ENCODE data around the gene KRTAP5-1. TPM values are rescaled to one million over a fixed set of nuclear protein-coding genes. Genes with fewer than 3 reads are reported as not detected.

Gene KRTAP5-1
- polyA plus RNA-seq, 1 donor from 2014 or later, result not detected

DNA sequence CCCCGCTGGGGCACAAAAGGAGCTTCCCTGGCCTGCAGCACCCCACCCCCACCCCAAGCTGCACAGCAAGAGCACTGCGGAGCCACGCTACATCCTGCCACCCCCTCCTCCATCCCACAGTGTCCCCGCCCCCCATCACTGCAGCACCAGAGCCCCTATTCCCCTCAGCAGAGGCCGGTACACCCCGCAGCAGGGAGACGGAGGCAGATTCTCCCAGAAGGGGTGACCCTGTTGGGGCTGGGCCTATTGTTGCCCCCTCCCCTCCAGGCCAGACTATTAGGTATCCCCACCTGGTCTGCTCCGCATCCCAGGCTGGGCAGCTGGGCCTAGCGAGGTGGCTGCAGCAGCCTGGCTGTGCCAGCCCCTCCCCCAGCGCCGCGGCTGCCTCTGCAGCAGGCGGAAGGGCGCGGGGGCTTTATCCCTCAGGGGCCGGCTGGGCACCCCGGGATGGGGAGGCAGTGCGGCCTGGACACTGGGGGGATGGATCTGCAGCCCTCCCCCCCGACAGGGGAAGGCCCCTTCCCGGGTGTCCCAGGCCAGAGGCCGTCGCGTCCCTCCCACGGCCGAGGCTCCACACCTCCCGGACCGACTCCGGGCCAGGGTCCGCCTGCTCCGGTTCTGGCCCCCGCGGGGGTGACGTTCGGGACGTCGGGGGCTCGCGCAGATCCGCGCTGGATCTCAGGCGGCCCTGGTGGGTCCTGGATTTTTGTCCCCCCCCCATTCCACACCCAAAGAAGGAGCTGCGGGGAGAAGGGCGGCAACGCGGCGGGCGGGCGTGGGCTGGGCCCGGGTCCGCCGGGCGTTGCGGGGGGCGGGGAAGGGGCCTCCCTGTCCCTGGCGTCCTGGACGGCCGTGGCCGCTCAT is 14.0 kb downstream of the KRTAP5-1 start:
- Mint-ChIP-seq H3K4me1 (peaks cover 0 to 8% (median 3%) of the 10 kb centered on the region in 3 donors), H3K27me3 (peaks cover 10% of the 10 kb centered on the region), H3K36me3 (peaks cover 1% of the 10 kb centered on the region), H3K27ac (peak overlapping the region in 2 of 3 donors; percentile 73 to 88), H3K4me3 (peak overlapping the region; percentile 41 to 81 (median 73)), H3K9me3 (no peaks in the 10 kb centered on the region)

DNA sequence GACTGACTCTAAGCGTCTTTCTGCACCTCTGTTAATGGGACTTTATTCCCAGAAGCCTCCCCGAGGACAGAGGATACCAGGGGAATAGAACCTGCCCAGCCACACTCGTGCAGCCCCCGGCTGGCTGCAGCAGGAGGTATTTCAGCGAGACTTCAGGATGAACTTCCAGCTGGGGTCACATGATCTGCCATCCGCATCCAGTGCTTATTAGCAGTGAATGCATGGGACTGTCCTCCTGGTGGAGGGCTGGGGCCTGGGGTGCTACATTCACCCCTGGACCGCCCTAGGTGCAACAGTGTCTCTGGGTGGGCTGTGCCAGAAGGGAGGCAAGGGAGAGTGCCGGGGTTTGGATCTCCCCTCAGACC is 14.6 kb downstream of the KRTAP5-1 start:
- Mint-ChIP-seq H3K36me3 (peaks cover 2% of the 10 kb centered on the region), H3K27me3 (peaks cover 10% of the 10 kb centered on the region), H3K4me1 (peaks cover 0 to 8% (median 3%) of the 10 kb centered on the region in 3 donors), H3K4me3 (peak overlapping the region; percentile 41 to 81 (median 73)), H3K9me3 (no peaks in the 10 kb centered on the region), H3K27ac (peak overlapping the region in 2 of 3 donors; percentile 73 to 88)

DNA sequence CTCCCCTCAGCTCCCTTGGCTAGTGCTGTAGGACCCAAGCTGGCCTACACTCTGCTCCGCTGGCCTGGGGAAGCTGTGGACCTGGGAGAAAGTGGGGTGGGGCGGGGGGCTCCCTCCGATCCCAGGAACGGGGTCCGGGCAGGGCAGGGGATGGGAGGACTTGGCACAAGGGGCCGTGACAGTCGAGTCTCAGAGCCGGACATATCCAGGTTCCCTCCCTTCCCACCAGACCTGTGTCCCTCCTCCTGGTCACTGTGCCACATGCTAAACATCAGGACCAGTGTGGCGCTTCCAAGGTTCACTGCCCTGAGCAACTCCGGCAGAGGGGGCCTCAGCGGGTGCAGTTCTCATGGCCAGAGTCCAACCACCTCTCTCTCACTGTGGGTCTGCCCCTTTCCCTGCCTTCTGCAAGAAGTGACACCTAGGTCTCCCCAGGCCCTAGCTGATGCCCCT is 15.1 kb downstream of the KRTAP5-1 start:
- peaks cover 2% of the 10 kb centered on the region for H3K36me3 Mint-ChIP-seq
- H3K4me1 Mint-ChIP-seq, result peaks cover 0 to 6% (median 3%) of the 10 kb centered on the region in 3 donors
- no peaks in the 10 kb centered on the region for H3K9me3 Mint-ChIP-seq
- H3K27ac Mint-ChIP-seq, result peak overlapping the region in 1 of 3 donors; percentile 90
- H3K4me3 Mint-ChIP-seq, result peak overlapping the region in 1 of 4 donors; percentile 85
- peaks cover 12% of the 10 kb centered on the region for H3K27me3 Mint-ChIP-seq

DNA sequence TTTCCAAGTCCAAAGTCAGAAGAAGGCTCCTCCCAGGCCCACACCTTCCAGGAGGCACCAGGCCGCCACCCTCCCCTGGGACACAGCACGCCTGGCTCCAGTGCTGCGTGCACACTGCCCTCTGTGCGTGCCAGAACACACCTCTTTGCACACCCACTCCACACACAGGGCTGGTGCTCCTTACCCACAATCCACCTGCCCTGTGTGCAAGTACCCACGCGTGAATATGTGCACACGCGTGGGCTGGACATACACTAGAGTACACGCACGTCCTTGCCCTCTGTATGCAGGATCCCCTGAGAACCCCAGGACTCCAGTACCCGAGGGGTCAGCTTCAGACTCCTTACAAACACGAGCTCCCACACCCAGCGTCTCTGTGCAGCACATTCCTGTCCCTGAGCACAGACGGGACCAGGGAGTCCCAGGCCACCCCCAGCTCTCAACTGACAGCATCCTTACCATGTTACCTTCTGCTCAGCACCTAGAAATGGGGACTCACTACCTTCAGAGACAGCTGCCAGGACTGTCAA is 15.8 kb downstream of the KRTAP5-1 start:
- Mint-ChIP-seq H3K27ac (peak overlapping the region in 2 of 3 donors; percentile 12 to 90), H3K9me3 (no peaks in the 10 kb centered on the region), H3K4me3 (peak overlapping the region; percentile 14 to 85 (median 60)), H3K4me1 (peaks cover 0 to 5% (median 3%) of the 10 kb centered on the region in 3 donors), H3K27me3 (peaks cover 10% of the 10 kb centered on the region), H3K36me3 (peaks cover 2% of the 10 kb centered on the region)

DNA sequence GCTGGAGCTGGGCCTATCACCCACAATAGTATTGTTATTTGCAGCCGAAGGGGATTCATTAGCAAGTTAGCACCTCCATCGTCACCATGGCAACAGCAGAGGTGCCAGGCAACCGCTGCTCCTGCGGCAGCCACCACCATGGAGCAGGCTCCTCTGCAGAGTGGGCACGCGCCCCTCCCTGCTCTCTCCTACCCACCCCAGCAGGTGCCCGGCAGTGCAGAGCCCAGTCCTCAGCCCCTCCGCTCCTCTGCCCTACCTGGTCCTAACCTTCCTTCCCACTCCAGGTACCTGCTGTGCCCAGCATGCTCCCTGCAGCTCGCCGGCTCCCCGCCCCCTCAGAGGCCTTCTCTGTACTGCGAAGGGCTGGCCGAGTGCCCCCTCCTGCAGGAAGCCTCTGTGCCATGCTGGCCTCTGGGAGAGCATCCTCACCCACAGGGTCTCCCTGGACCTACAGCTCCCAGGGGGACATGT is 16.6 kb downstream of the KRTAP5-1 start:
- Mint-ChIP-seq H3K9me3 (no peaks in the 10 kb centered on the region), H3K4me1 (peaks cover 0 to 5% (median 3%) of the 10 kb centered on the region in 3 donors), H3K4me3 (peak overlapping the region in 1 of 4 donors; percentile 85), H3K27me3 (peaks cover 10% of the 10 kb centered on the region), H3K36me3 (peaks cover 2% of the 10 kb centered on the region), H3K27ac (peak overlapping the region in 2 of 3 donors; percentile 39 to 90)

DNA sequence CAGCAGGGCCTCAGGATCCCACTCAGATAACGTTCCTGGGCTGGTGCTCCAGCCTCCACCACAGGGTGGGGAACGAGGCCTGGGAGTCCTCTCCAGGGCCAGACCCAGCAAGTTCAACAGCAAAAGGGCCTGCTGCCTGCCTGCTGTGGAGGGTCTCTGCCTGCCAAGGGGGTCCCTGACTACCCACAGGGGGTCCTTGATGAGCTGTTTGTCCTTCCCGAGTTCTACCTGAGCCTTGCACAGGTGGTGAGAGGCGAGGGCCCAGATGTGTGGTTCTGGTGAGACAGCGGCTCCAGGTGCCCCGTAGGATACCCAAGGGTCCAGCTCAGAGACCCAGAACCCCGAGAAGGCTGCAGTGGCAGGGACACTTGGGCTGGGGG is 17.4 kb downstream of the KRTAP5-1 start:
- peaks cover 0 to 5% (median 3%) of the 10 kb centered on the region in 3 donors for H3K4me1 Mint-ChIP-seq
- H3K36me3 Mint-ChIP-seq, result peaks cover 2% of the 10 kb centered on the region
- no peaks in the 10 kb centered on the region for H3K9me3 Mint-ChIP-seq
- peak overlapping the region in 1 of 4 donors; percentile 85 for H3K4me3 Mint-ChIP-seq
- H3K27ac Mint-ChIP-seq, result peak overlapping the region in 1 of 3 donors; percentile 90
- H3K27me3 Mint-ChIP-seq, result peaks cover 10% of the 10 kb centered on the region

DNA sequence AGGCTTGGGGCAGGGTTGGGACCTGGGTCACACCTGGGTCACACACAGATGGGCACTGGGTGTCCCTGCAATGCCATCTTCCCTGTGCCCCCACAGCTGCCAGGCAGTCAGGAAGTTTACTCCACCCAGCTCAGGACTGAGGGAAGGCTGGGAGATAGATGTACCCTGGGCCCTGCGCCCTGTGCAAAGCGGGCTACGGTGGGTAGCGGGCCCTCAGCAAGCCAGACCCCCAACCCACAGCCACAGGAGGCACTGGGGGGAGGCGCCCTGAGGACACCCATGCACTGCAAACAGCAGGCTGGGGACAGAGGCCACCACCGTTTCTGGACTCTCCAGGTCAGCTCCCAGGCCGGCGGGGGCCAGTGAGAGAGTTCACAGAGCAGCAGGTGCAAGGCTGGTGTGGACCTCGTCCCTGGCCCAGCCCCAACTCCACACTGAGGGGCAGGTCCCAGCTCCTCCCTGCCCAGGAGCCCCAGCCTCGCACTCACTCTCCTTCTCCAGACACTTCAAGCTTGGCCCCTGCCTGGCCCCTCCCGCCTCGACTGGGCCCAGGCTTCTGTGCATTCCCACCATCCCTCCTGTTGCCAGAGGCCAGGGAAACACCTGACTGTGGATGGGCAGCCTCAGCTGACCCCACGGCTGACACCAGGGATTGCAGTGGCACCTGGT is 17.9 kb downstream of the KRTAP5-1 start:
- H3K4me3 Mint-ChIP-seq, result peak overlapping the region in 1 of 4 donors; percentile 85
- H3K27me3 Mint-ChIP-seq, result peaks cover 10% of the 10 kb centered on the region
- peaks cover 0 to 5% (median 3%) of the 10 kb centered on the region in 3 donors for H3K4me1 Mint-ChIP-seq
- H3K27ac Mint-ChIP-seq, result peak overlapping the region in 1 of 3 donors; percentile 51
- no peaks in the 10 kb centered on the region for H3K9me3 Mint-ChIP-seq
- H3K36me3 Mint-ChIP-seq, result peaks cover 2% of the 10 kb centered on the region

DNA sequence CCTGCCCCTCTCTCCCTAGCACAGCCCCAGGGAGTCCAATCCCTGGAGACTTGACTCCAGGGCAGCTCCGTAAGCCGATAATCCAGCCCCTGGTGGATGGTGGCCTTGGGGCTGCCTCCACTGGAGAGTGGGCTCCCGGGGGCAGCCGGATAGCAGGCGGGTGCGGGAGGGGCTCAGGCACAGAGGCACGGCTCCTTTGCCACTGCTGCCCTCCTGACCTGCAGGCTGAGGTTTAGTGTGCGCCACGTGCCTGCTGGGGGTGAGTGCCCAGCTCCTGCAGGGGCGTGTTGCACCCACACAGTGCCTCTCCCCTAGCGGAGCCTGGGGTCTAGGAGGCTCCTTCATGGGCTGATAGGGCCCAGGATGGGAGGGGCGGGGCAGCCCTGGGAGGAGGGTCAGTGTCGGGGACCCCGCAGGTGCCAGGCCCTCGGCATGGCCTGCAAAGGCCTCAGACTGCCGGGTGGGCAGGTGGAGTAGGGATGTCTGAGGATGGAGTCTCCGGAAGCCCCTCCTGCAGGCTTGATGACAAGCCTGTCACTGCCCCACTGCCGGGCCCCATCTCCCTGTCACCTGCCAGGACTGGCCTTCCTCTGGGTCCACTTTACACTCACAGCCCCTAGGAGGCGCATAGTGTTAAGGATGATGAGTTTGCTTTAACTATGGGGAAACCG is 18.6 kb downstream of the KRTAP5-1 start:
- peaks cover 10% of the 10 kb centered on the region for H3K27me3 Mint-ChIP-seq
- peak overlapping the region in 2 of 3 donors; percentile 39 to 51 for H3K27ac Mint-ChIP-seq
- H3K4me1 Mint-ChIP-seq, result peaks cover 0 to 5% (median 3%) of the 10 kb centered on the region in 3 donors

DNA sequence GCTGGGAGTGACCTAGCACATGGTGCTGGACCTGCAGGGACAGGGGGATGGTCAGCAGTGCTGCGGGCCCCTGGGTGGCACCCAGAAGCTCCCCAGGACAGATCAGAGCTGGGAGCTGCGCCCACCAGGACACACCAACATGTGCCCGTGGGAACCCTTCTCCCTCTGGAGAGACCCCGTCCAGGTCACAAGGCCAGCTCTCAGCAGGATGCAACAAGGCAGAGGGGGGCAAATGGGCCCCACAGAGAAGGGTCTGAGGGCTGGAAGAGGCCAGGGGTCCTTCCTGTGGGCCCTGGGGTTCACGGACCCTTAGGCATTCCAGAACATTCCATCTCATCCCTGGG is 19.2 kb downstream of the KRTAP5-1 start:
- H3K27me3 Mint-ChIP-seq, result peaks cover 10% of the 10 kb centered on the region
- H3K4me1 Mint-ChIP-seq, result peaks cover 0 to 5% (median 3%) of the 10 kb centered on the region in 3 donors
- peak overlapping the region in 1 of 3 donors; percentile 39 for H3K27ac Mint-ChIP-seq
- peaks cover 2% of the 10 kb centered on the region for H3K36me3 Mint-ChIP-seq
- H3K9me3 Mint-ChIP-seq, result no peaks in the 10 kb centered on the region
- peak overlapping the region in 1 of 4 donors; percentile 47 for H3K4me3 Mint-ChIP-seq

More for the DNA sequence above, 18.6 kb downstream of the KRTAP5-1 start:
- peaks cover 2% of the 10 kb centered on the region for H3K36me3 Mint-ChIP-seq
- peak overlapping the region in 2 of 4 donors; percentile 34 to 85 for H3K4me3 Mint-ChIP-seq
- H3K9me3 Mint-ChIP-seq, result no peaks in the 10 kb centered on the region

DNA sequence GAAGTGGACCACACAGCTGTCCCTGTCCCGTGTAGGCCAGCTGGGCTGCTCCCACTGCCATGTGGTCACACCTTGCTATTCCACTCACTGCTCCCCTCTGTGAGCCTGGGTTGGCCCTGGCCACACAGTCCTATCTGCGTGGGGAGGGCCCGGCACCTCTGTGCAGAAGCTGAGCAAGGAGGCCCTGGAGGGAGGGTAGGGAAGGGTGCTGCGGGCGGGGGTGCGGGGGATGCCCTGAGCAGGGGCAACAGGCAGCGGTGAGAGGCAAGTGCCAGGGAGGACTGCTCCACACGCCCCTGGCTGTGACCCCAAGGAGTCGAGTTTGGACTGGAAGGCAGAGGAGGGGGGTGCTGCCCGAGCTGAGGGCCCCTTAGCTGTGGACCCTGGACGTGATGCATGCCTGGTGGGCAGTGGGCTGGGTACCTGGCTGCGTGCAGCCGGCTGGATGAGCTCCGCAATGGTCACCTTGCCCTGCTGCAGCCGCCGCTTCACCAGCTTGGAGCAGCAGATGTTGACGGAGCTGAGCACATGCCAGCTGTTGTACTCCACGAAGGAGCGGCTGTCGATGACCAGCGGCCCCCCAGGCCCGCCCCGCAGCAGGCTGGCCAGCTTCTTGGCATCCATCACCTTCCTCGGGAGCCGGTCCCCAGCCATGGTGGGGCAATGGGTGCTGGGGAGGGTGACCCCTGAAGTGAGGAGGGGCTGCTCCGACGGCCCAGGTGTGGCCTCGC is 19.7 kb downstream of the KRTAP5-1 start:
- Mint-ChIP-seq H3K4me3 (peak overlapping the region in 1 of 4 donors; percentile 52), H3K27ac (no peak overlapping the region), H3K9me3 (no peaks in the 10 kb centered on the region), H3K27me3 (peaks cover 9% of the 10 kb centered on the region), H3K36me3 (peaks cover 2% of the 10 kb centered on the region), H3K4me1 (peaks cover 0 to 5% (median 2%) of the 10 kb centered on the region in 3 donors)

DNA sequence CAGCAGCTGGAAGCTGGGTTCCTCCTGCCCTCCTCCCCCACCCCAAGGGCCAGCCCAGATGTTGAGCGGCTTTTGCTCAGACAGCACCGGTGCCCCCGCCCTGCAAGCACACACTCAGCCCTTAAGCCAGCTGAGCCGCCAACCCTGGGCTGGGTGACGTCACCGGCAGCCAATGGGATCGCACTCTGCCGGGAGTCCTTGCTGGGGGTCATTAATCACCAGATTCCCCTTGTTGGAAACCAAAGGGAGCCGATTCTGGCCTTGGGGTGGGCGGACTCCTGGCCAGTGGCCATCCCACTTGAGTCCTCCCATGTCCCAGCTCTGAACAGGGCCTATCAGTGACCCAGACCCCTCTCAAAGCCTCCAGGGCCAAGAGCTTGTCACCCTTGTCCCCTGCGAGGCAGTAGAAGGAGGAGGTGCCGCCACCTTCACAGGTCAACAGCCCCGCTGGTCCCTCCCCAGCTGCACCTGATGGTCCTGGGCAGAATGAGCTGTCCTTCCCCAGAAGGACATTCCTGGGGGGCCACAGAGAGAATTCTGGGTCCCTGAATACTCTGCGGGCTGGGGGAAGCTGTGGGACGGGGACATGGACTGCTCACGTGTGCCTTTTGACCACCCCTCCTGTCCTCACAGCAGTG is 20.4 kb downstream of the KRTAP5-1 start:
- Mint-ChIP-seq H3K36me3 (peaks cover 3% of the 10 kb centered on the region), H3K4me3 (peak overlapping the region in 1 of 4 donors; percentile 52), H3K27me3 (peaks cover 7% of the 10 kb centered on the region), H3K4me1 (peaks cover 0 to 5% (median 2%) of the 10 kb centered on the region in 3 donors), H3K9me3 (no peaks in the 10 kb centered on the region), H3K27ac (no peak overlapping the region)

DNA sequence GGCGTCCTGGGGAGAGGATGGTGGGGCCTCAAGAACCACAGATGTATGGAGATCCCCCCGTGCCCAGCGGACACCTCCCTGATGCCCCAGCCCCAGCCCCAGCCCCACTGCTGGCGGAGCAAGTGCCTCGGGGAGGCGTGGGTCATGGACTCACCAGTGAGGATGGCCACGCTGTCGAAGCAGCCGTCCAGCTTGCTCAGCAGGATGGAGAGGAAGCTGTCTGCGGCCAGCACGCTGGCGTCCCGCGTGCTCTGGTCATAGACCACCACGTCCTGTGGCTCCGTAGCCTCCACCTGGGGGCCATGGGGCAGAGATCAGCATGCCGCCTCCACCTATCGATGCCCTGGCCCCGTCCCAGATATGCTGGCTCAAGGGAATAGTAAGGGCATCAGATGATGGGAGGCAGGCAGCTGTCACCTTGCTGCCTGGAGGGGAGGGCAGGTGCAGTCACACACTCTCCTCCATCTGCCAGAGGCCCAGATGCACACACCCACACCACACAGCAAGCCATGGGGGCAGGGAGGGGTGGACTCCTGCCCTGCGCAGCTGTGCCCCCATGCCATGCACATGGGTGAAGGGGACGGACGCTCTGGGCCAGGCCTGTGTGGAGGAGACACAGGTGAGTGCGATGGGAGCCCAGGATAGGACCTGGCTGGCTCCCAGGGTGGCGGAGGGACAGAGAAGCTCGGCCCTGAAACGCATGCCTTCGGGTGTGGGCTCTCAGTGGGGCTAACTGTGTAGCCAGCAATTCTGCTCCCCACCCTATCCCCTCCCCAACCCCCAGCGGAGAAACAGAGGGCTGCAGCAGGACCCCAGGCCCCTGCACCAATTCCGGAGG is 21.2 kb downstream of the KRTAP5-1 start:
- Mint-ChIP-seq H3K27ac (peak overlapping the region in 1 of 3 donors; percentile 48), H3K9me3 (no peaks in the 10 kb centered on the region), H3K4me1 (peaks cover 0 to 2% (median 0%) of the 10 kb centered on the region in 3 donors), H3K27me3 (peaks cover 3% of the 10 kb centered on the region), H3K4me3 (no peak overlapping the region), H3K36me3 (peaks cover 4% of the 10 kb centered on the region)

DNA sequence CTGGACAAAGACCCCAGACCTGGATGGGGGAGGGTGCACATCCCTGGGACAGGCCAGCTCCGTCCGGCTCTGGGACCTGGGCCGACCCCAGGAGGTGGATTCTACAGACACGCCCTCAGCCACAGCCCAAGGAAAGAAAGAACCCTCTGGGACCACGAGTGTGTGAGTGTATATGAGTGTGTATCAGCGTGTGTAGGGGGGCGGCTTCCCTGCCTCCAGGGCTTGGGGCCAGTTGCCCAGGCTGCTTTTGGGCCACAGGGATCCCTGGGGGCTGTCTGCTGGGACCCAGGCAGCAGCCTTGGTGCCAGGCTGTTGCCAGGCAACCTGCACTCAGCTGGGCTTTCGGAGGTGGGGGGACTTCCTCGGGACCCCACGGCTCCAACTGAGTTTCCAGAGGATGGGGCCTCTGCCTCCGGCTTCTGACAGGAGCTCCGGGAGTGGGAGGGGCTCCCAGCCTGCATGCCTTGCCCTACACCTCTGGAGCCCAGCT is 21.9 kb downstream of the KRTAP5-1 start:
- Mint-ChIP-seq H3K4me3 (no peak overlapping the region), H3K36me3 (peaks cover 4% of the 10 kb centered on the region), H3K4me1 (peaks cover 0 to 2% (median 0%) of the 10 kb centered on the region in 3 donors), H3K27ac (peak overlapping the region in 1 of 3 donors; percentile 48), H3K27me3 (peaks cover 2% of the 10 kb centered on the region), H3K9me3 (no peaks in the 10 kb centered on the region)
